ENCODE data around the gene CACNA1B. TPM values are rescaled to one million over a fixed set of nuclear protein-coding genes. Genes with fewer than 3 reads are reported as not detected.

CACNA1B gene
- total and polyA plus RNA-seq, 2 of the 4 experiments (the other 2 are of a cell fraction) = 0.02 TPM; not detected in 1

- Histone ChIP-seq H3K9me3 (ENCODE audit: control insufficient read depth, insufficient read depth, low read length) (peaks cover 11% of the 10 kb centered on the region), H4K91ac (ENCODE audit: insufficient read depth, low read depth, low read length) (no peak overlapping the region), H2BK20ac (ENCODE audit: low read depth, low read length) (no peak overlapping the region), H2AK9ac (replicated peaks; ENCODE audit: low read depth, low read length, poor library complexity) (no peak overlapping the region), H2AK5ac (ENCODE audit: low read depth, low read length) (no peak overlapping the region), H3K4me1 (ENCODE audit: control insufficient read depth, insufficient read depth, low read length) (no peaks in the 10 kb centered on the region), H3K4me3 (ENCODE audit: insufficient read depth, low read depth, low read length) (no peak overlapping the region), H3K9me1 (ENCODE audit: insufficient read depth, low read length) (no peaks in the 10 kb centered on the region), H3K14ac (replicated peaks; ENCODE audit: low read depth, low read length) (no peak overlapping the region), H4K5ac (ENCODE audit: low read depth, low read length) (no peak overlapping the region), H3K56ac (ENCODE audit: extremely low read depth, insufficient read depth, low read length) (no peak overlapping the region), H3K27ac (ENCODE audit: insufficient read depth, low read length) (no peak overlapping the region), H3K79me1 (ENCODE audit: low read depth in 1 of 2, low read length in 2 of 2) (no peaks in the 10 kb centered on the region), H3K23ac (ENCODE audit: low read depth, low read length) (no peak overlapping the region), H2BK15ac (ENCODE audit: low read depth, low read length) (no peak overlapping the region), H2AFZ (replicated peaks; ENCODE audit: low read length, poor library complexity) (no peak overlapping the region), H3K9ac (ENCODE audit: low read depth, low read length) (no peak overlapping the region), H3K18ac (ENCODE audit: low read depth, low read length) (no peak overlapping the region), H3K36me3 (ENCODE audit: control insufficient read depth, insufficient read depth, low read length) (no peaks in the 10 kb centered on the region), H3K4me2 (ENCODE audit: low read depth, low read length) (no peak overlapping the region), H3K27me3 (ENCODE audit: control insufficient read depth, insufficient read depth, low read length) (no peaks in the 10 kb centered on the region), H4K20me1 (ENCODE audit: insufficient read depth, low read length) (no peaks in the 10 kb centered on the region), H4K8ac (ENCODE audit: low read depth in 2 of 2, low read length in 2 of 2) (no peak overlapping the region), H2BK120ac (ENCODE audit: low read depth, low read length) (no peak overlapping the region), H3K4ac (ENCODE audit: low read depth, low read length) (no peak overlapping the region), H2BK5ac (ENCODE audit: low read depth, low read length, poor library complexity, severe bottlenecking) (no peak overlapping the region)
- ATAC-seq (ENCODE audit: low read depth) = no peak
- ChIA-PET POLR2A (ENCODE audit: unreplicated experiment) (no interaction called here), CTCF (no interaction called here)
- TF ChIP-seq ELK1 (IDR thresholded peaks at IDR 0.05; ENCODE audit: borderline replicate concordance, low read depth, low read length) (no peak), CTCF (conservative IDR thresholded peaks at IDR 0.05; ENCODE audit: low read depth, low read length) (no peak)
- intact Hi-C loops (cut with micrococcal nuclease) (no loop called here), dilution Hi-C loops (cut with HindIII; ENCODE audit: low sequenced_read_pairs, unreplicated experiment) (no loop called here), in situ Hi-C loops (cut with MboI; ENCODE audit: low sequenced_read_pairs) (no loop called here)
- BruUV-seq (replicated peaks) = no TSS peak
- no CpG with 5 or more reads among the region's 7 CpGs for WGBS, 2 experiments (ENCODE audit: extremely low coverage in 2 of 2, insufficient read length in 1 of 2)
- DNase-seq = no peak
These were observed 160.7 kb downstream of the CACNA1B start for GRCh38 chr9:138038244-138038671.

Data from IMR-90 (cell line).